Ishikawa (cell line): ENCODE results near the gene RIPK4.

ENCODE experiments used
- CEBPB ChIP-seq: IDR thresholded peaks from 2 replicates; pipeline ENCODE4 v1.6.1; 2012
- CREB1 ChIP-seq: IDR thresholded peaks from 2 replicates; pipeline ENCODE4 v1.6.1; 2012; ENCODE audit warnings: low read depth
- EGR1 ChIP-seq: IDR thresholded peaks from 2 replicates; pipeline ENCODE4 v1.6.1; 2012
- EP300 ChIP-seq: IDR thresholded peaks from 2 replicates; pipeline ENCODE4 v1.6.1; 2012; ENCODE audit warnings: borderline replicate concordance
- FOXM1 ChIP-seq: IDR thresholded peaks from 2 replicates; pipeline ENCODE4 v1.6.1; 2012; ENCODE audit warnings: low read depth, borderline replicate concordance
- MAX ChIP-seq: IDR thresholded peaks from 2 replicates; pipeline ENCODE4 v1.6.1; 2012
- NFIC ChIP-seq: IDR thresholded peaks from 2 replicates; pipeline ENCODE4 v1.6.1; 2012
- RAD21 ChIP-seq: IDR thresholded peaks from 2 replicates; pipeline ENCODE4 v1.6.1; 2012; ENCODE audit warnings: low read depth
- REST ChIP-seq: IDR thresholded peaks from 2 replicates; pipeline ENCODE4 v1.6.1; 2012; ENCODE audit warnings: low read depth, mild to moderate bottlenecking
- TAF1 ChIP-seq: IDR thresholded peaks from 2 replicates; pipeline ENCODE4 v1.6.1; 2012; ENCODE audit warnings: low read depth, mild to moderate bottlenecking
- TCF12 ChIP-seq: IDR thresholded peaks from 2 replicates; pipeline ENCODE4 v1.6.1; 2012; ENCODE audit warnings: low read depth
- TEAD4 ChIP-seq: IDR thresholded peaks from 2 replicates; pipeline ENCODE4 v1.6.1; 2012
- USF1 ChIP-seq: IDR thresholded peaks from 2 replicates; pipeline ENCODE4 v1.6.1; 2012
- YY1 ChIP-seq: IDR thresholded peaks from 2 replicates; pipeline ENCODE4 v1.6.1; 2012; ENCODE audit warnings: low read depth
- ZBTB7A ChIP-seq: IDR thresholded peaks from 2 replicates; pipeline ENCODE4 v1.6.1; 2012; ENCODE audit warnings: low read depth

Gene RIPK4

GRCh38 chr21:41739011-41739410, 27.8 kb downstream of the RIPK4 start:
- TF ChIP-seq TAF1 (no peak), REST (no peak), FOXM1 (no peak), ZBTB7A (no peak), RAD21 (no peak), CEBPB (no peak), USF1 (no peak), TEAD4 (no peak), EGR1 (no peak), YY1 (no peak), CREB1 (no peak), TCF12 (no peak)

GRCh38 chr21:41737651-41738324, 29.1 kb downstream of the RIPK4 start:
- no peak for TF ChIP-seq NFIC
- TF ChIP-seq ZBTB7A: no peak
- TF ChIP-seq USF1: no peak
- TF ChIP-seq REST: no peak
- TF ChIP-seq CREB1: no peak
- no peak for TF ChIP-seq YY1
- TF ChIP-seq RAD21: no peak
- TF ChIP-seq TEAD4: no peak
- TF ChIP-seq FOXM1: no peak
- no peak for TF ChIP-seq EGR1
- TF ChIP-seq MAX: no peak
- no peak for TF ChIP-seq EP300
- TF ChIP-seq TCF12: no peak
- TF ChIP-seq TAF1: no peak
- TF ChIP-seq CEBPB: no peak

GRCh38 chr21:41736423-41736822, 30.4 kb downstream of the RIPK4 start:
- TF ChIP-seq EGR1 (no peak), USF1 (no peak), FOXM1 (no peak), NFIC (no peak), TEAD4 (no peak), YY1 (no peak), TAF1 (no peak), CREB1 (no peak), EP300 (no peak), TCF12 (no peak), MAX (no peak), RAD21 (no peak), CEBPB (no peak), REST (no peak)

GRCh38 chr21:41733951-41734689, 32.7 kb downstream of the RIPK4 start:
- no peak for TF ChIP-seq REST
